Spleen (tissue), 7 donors: ENCODE data around the gene TTLL6.

Experiments
- POLR2A ChIP-seq, 3 donors: fragments of 450-650 bp; IDR thresholded peaks; one replicate each; pipeline ENCODE4 v1.5.1; 2017; ENCODE audit warnings: antibody characterized with exemption in 3 of 3, mild to moderate bottlenecking in 1 of 3
- POLR2AphosphoS5 ChIP-seq, 3 donors: sonication (generic); formaldehyde crosslinking; IDR thresholded peaks; one replicate each; pipeline ENCODE4 v1.5.1; 2017; ENCODE audit warnings: antibody characterized with exemption in 3 of 3
- TF ChIP-seq, protein P1 (sequence below), 11 experiments: fragments of 200-600 bp in 7 of 11; fragments of 450-650 bp in 4 of 11; sonication (generic) in 4 of 11; IDR thresholded peaks in 8 of 11; conservative IDR thresholded peaks in 3 of 11; 1 replicate in 7 of 11; 2 replicates in 4 of 11; pipeline versions ENCODE4 v1.4.0 to v1.8.0; 2016 to 2021; ENCODE audit warnings: antibody characterized with exemption in 11 of 11, inconsistent platforms in 4 of 11, mild to moderate bottlenecking in 1 of 11
- donor health status: DM: no; HTN: no; CAD: no; lungs with moderate emphysema.
- donor health status: DM: no; HTN: no; CAD: no.
- donor health status: DM: no; HTN: no; CAD: no.

- TF ChIP-seq, protein P1, sequence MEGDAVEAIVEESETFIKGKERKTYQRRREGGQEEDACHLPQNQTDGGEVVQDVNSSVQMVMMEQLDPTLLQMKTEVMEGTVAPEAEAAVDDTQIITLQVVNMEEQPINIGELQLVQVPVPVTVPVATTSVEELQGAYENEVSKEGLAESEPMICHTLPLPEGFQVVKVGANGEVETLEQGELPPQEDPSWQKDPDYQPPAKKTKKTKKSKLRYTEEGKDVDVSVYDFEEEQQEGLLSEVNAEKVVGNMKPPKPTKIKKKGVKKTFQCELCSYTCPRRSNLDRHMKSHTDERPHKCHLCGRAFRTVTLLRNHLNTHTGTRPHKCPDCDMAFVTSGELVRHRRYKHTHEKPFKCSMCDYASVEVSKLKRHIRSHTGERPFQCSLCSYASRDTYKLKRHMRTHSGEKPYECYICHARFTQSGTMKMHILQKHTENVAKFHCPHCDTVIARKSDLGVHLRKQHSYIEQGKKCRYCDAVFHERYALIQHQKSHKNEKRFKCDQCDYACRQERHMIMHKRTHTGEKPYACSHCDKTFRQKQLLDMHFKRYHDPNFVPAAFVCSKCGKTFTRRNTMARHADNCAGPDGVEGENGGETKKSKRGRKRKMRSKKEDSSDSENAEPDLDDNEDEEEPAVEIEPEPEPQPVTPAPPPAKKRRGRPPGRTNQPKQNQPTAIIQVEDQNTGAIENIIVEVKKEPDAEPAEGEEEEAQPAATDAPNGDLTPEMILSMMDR (IDR thresholded peaks at IDR 0.05 in 8 of 11, conservative IDR thresholded peaks at IDR 0.05 in 3 of 11) = peak; percentile 16 to 82 (median 69)
- TF ChIP-seq POLR2A (IDR thresholded peaks at IDR 0.05) (no peak), POLR2AphosphoS5 (IDR thresholded peaks at IDR 0.05) (no peak)
Observed at GRCh38 chr17:48791128-48792032, 25.6 kb downstream of the TTLL6 start.
